LHCN-M2 (cell line): ENCODE data around the gene ALDH3B2. TPM values are rescaled to one million over a fixed set of nuclear protein-coding genes. Genes with fewer than 3 reads are reported as not detected.
"Not testable (repeated sequence)": the region's sequence is repeated elsewhere in the genome, so short reads cannot be mapped to it uniquely, and the experiment has no call there.

Experiments used
- DNase-seq: peaks from one replicate; pipeline ENCODE4 v3.0.0-alpha.2; 2012; ENCODE audit warnings: low read depth
- total RNA-seq: library from RNA; depleted of rRNA; stranded (reverse); fragments of >200 nt; gene quantifications from 2 replicates; pipeline ENCODE4 v1.2.3, GENCODE V29; 2014

The ALDH3B2 gene
- total RNA-seq, 1 experiment from 2014 or later = not detected

DNA sequence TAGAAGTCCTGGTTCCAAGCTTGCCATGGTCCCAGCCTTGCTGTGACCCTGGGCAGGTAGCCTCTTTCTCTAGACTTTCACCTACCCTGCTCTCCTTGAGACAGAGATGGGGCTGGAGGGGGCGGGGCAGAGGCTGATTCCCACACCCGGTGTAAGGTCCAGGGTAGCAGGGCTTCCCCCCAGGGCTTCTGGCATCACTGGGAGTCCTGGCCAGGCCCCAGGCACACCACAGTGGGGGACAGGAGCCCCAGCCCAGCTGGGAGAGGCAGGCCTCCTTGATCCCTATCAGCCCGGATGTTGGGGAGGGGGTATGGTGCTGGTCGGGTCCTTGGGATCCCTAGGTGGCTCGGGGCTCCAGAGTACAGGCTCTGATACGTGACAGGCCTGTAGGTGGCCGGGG is 43.0 kb downstream of the ALDH3B2 start:
- DNase-seq = no peak

DNA sequence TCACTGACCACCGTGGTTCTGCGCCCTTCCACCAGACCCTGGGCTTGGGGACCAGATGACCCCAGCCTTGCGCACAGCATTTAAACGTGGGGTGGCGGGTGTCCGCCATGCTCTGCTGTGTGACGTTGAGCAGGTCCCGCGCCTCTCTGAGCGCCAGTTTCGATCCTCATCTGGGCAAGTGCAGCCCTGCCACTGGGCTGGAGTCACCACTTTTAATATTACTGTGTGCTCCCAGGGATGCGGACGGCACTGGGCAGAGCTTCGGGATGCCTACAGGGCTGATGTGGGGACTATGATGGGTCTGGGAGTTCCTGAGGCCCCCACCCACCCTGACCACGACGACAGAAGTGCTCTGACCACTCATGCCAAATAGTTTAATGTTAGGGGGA is 43.5 kb downstream of the ALDH3B2 start:
- no peak for DNase-seq

DNA sequence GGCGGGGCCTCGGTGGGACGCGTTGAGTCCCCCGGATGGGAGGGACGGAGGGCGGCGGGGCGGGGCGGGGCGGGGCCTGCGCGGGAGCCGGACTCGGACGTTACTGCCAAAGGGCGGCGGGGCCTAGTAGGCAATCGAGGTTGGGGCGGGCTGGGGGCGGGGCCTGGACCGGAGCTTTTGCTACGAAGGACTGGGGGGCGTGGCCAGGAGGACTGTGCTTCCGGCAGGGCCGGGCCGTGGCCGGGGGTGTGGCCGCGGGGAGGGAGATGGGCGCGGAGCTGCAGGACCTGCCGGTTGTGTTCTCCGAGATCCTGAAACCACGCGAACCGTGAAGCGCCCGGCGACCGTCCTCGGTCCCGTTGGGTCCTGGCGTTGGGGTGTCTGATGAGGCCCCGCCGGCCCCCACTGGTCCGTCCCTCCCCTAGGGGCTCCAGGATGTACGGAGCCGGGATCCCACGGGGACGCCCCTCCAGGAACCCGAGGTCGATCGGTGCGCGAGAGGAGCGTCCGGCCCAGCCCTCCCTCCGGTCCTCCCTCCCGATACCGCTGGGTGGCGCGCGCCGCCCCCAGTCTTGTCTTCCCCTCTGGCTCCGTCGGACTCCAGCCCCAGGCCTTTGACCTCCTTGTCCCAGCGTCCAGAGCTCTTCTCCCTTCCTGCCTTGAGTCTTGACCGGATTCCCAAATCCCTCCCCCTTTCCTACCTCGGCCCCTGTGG is 44.0 kb downstream of the ALDH3B2 start:
- peak; percentile 91 for DNase-seq

DNA sequence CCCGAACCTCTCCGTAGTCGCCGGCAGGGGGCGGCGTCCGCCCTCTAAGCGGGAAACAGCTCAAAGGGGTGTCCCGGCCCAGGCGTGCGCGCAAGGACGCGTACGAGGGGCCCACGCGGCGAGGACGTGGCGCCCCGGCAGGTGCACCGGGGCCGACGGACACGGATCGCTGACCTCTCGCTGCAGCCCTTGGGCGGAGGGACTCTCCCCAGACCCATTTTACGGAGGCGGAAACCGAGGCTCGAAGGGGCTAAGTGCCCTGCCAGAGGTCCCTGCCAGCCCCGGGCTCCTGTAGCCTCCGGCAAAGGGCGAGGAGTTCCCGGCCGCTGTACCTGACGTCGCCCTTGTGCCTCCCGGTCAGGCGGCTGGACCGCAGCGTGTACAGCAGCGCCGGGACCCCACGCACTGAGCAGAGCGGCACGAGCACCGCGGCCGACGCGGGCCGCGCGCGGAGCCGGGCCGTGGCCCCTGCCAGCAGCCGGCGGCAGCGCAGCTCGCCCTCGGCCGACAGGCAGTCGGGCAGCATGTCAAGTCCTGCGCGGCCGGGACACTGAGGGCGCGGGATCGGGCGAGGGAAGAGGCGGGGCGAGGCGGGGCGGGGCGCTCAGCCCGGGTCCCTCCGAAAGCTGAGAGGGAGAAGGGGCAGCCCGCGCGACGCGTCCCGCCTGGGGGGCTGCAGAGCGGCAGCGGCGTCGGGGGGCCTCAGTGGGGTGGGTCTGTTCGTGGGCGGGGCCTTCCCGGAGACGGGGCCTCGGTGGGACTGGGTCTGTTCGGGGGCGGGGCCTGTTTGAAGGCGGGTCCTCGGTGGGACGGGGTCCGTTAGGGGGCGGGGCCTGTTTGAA is 44.8 kb downstream of the ALDH3B2 start, which contains the start of gene NUDT8:
Gene NUDT8, minus strand, starts transcription at position 552 of the 842 bp plus-strand sequence. Its CDS starts 26 bp downstream, at position 526.
- DNase-seq = peak; percentile 66

DNA sequence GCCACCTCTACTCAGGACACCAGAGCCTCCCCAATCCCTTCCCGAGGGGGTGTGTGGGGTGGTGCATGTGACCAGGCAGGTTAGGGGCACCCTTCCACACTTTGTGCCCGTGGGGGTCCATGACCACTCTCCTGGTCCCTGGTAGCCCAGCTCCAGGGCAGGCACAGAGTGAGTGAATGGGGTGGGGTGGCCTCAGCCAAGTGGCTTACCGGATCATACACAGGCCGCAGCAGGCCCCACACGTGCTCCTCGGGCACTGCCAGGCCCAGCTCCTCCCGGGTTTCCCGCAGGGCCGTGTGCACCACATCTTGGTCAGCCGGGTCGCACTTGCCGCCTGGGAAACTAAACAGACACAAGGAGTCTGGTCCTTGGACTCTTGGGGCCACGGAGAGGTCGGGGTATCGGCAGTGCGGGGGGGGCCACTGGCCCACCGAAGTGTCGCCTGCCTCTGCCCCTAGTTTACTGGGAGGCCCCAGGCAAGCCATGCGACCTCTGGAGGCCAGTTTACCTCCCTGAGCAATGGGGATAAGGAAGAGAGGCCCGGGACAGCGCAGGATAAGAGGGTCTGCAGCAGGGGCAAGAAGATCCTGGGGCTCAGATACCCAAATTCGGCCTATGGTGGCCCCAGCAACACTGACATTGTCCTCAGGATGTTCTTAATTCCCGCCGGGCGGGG is 45.6 kb downstream of the ALDH3B2 start:
- no peak for DNase-seq

DNA sequence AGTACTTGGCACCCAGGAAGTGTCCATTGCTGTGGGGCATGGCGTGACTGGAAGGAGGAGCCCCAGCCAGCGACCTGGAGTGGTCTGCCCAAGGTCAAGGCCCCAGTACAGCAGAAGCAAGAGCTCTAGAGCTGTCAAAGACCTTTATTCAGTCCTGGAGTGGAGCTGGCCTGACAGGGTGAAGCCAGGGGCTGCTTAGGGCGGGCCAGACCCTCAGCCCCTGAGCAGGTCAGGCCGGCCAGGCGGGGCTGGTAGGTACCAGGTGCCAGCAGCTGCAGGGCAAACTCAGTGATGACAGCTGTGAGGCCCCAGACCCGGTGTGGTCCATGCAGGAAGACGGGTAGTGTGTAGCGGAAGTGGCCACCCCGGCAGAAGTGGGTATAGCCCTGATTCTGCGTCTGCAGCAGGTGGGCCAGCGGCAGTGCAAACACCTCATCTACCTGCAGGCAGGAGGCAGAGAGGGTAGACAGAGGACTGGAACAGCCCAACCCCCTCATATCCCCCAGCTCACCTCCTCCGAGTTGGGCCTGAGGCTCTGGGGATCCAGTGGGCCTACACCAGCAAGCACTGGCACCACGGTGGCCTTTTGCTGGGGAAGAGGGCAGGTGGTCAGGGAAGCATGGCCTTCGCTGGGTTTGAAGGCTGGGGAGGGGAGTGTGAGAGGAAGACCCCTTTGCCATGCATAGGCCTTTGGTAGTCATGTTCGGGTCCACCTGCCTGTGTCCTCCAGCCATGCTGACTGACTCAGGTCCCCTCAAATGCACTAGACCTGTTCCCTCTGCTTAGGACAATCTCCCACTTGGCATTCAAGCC is 46.4 kb downstream of the ALDH3B2 start:
- DNase-seq = no peak

DNA sequence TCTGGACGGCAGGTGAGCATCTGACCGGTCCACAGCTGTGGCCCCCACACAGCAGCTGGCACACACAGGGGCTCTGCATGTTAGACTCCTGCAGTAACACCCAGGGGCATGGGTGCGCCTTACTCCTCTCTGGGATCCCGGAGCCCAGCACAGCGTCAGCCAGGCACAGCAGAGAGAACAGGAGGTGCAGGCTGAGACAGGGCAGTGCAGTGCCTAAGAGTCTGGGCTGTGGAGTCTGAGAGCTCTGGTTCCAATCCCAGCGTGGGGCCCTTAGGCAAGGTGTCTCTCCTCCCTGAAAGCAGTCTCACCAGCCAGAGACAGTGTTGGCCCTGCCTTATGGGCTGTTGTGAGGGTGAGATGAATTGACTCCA is 47.0 kb downstream of the ALDH3B2 start:
- DNase-seq = no peak

DNA sequence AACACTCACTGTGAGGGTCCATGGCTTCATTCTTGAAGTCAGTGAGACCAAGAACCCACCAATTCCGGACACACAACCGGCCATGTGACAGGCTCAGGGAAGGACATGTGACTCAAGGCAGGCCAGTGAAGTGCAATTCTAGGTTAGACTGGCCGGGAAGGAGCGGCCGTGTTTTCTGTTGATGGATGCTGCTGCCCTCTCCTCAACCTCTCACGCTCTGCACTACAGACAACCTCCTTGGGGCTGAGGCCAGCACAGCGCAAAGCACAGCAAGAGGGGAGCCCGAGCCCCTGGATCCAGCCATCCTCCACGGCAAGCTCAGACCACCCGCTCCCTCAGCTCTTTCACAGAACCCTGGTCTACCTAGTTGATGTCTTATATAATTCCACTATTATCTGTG is 47.5 kb downstream of the ALDH3B2 start:
- no peak for DNase-seq

DNA sequence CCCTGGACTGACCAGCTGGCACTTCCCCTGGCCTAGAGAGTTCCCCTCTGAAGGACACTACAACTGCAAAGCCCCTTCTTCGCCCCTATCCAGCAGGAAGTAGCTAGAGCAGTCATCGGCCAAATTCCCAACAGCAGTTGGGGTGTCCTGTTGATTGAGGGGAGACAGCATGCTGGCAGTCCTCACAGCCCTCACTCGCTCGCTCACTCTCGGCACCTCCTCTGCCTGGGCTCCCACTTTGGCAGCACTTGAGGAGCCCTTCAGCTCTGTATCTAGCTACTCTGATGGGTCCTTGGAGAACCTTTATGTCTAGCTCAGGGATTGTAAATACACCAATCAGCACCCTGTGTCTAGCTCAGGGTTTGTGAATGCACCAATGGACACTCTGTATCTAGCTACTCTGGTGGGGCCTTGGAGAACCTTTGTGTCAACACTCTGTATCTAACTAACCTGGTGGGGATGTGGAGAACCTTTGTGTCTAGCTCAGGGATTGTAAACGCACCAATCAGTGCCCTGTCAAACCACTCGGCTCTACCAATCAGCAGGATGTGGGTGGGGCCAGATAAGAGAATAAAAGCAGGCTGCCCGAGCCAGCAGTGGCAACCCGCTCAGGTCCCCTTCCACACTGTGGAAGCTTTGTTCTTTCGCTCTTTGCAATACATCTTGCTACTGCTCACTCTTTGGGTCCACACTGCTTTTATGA is 48.1 kb downstream of the ALDH3B2 start:
- DNase-seq = not testable (repeated sequence)

DNA sequence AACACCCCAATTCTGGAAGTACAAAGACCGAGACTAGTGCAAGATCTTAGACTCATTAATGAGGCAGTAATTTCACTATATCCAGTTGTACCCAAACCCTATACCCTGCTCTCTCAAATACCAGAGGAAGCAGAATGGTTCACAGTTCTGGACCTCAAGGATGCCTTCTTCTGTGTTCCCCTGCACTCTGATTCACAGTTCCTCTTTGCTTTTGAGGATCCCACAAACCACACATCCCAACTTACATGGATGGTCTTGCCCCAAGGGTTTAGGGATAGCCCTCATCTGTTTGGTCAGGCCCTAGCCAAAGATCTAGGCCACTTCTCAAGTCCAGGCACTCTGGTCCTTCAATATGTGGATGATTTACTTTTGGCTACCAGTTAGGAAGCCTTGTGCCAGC is 50.6 kb downstream of the ALDH3B2 start:
- DNase-seq = not testable (repeated sequence)

DNA sequence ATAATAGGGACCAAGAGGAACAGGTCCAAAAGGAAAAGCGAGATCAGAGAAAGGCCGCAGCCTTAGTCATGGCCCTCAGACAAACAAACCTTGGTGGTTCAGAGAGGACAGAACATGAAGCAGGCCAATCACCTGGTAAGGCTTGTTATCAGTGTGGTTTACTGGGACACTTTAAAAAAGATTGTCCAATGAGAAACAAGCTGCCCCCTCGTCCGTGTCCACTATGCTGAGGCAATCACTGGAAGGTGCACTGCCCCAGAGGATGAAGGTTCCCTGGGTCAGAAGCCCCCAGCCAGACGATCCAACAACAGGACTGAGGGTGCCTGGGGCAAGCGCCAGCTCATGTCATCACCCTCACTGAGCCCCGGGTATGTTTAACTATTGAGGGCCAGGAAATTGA is 51.5 kb downstream of the ALDH3B2 start:
- not testable (repeated sequence) for DNase-seq

DNA sequence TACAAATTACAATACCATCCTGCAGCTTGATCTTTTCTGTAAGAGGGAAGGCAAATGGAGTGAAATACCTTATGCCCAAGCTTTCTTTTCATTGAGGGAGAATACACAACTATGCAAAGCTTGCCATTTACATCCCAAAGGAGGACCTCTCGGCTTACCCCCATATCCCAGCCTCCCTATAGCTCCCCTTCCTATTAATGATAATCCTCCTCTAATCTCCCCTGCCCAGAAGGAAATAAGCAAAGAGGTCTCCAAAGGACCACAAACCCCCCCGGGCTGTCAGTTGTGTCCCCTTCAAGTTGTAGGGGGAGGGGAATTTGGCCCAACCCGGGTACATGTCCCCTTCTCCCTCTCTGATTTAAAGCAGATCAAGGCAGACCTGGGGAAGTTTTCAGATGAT is 52.5 kb downstream of the ALDH3B2 start:
- DNase-seq = not testable (repeated sequence)

DNA sequence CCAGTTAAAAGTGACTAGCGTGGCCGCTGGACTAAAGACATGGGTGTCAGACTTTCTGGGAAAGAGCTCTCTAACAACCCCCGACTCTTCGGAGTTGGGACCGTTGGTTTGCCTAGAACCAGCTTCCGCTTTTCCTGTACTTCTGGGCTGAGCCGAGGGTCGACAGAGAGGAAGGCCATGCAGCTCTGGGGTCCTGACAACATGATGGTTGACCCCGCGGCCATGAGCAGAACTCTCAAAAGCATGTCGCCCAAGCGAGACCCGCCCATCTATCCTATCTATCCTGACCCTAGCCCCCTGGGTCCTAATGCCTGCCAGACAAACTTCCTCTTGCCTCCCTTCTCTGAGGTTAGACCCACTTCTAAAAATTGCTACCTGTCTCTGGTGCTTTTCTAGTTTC is 53.8 kb downstream of the ALDH3B2 start:
- DNase-seq = not testable (repeated sequence)

DNA sequence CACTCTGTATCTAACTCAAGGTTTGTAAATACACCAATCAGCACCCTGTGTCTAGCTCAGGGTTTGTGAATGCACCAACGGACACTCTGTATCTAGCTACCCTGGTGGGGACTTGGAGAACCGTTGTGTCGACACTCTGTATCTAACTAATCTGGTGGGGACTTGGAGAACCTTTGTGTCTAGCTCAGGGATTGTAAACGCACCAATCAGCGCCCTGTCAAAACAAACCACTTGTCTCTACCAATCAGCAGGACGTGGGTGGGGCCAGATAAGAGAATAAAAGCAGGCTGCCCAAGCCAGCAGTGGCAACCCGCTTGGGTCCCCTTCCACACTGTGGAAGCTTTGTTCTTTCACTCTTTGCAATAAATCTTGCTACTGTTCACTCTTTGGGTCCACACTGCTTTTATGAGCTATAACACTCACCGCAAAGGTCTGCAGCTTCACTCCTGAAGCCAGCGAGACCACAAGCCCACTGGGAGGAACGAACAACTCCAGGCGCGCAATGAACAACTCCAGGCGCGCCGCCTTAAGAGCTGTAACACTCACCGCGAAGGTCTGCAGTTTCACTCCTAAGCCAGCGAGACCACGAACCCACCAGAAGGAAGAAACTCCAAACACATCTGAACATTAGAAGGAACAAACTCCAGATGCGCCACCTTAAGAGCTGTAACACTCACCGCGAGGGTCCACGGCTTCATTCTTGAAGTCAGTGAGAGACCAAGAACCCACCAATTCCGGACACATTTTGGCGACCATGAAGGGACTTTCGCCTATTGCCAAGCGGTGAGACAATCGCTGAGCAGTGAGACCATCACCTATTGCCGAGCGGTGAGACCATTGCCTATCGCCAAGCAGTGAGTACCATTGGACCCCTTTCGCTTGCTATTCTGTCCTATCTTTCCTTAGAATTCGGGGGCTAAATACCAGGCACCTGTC is 54.5 kb downstream of the ALDH3B2 start:
- DNase-seq = not testable (repeated sequence)

DNA sequence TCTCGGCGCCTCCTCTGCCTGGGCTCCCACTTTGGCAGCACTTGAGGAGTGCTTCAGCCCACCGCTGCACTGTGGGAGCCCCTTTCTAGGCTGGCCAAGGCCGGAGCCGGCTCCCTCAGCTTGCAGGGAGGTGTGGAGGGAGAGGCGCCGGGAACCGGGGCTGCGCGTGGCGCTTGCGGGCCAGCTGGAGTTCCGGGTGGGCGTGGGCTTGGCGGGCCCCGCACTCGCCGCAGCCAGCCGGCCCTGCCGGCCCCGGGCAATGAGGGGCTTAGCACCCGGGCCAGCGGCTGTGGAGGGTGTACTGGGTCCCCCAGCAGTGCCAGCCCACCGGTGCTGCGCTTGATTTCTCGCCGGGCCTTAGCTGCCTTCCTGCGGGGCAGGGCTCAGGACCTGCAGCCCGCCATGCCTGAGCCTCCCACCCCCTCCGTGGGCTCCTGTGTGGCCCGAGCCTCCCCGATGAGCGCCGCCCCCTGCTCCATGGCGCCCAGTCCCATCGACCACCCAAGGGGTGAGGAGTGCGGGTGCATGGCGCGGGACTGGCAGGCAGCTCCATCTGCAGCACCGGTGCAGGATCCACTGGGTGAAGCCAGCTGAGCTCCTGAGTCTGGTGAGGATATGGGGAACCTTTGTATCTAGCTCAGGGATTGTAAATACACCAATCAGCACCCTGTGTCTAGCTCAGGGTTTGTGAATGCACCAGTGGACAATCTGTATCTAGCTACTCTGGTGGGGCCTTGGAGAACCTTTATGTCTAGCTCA is 55.3 kb downstream of the ALDH3B2 start:
- DNase-seq = not testable (repeated sequence)

DNA sequence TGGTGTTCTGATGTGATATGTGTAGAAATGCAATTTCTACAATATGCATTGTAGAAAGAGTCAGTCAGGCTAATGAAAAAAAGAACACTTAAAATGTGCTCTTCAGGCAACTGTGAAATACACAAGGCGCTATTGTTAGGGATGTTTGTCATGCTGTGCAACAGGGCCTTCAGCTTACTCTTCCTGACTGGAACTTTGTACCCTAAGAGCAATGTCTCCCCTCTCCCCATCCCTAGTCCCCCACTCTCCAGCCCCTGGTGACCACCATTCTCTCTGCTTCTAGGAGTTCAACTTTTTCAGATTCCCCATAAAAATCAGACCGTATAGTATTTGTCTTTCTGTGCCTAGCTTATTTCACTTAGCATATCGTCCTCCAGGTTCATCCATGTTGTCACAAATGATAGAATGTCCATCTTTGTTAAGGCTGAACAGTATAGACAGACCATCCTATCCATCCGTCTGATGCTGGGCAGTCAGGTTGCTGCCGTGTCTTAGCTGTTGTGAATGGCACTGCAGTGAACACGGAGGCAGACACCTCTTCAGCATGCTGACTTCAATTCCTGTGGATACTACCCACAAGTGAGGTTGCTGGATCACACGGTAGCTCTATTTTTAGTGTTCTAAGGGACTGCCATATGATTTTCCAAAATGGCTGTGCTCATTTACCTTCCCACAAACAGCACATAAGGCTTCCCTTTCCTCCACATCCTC is 57.0 kb downstream of the ALDH3B2 start:
- no peak for DNase-seq

DNA sequence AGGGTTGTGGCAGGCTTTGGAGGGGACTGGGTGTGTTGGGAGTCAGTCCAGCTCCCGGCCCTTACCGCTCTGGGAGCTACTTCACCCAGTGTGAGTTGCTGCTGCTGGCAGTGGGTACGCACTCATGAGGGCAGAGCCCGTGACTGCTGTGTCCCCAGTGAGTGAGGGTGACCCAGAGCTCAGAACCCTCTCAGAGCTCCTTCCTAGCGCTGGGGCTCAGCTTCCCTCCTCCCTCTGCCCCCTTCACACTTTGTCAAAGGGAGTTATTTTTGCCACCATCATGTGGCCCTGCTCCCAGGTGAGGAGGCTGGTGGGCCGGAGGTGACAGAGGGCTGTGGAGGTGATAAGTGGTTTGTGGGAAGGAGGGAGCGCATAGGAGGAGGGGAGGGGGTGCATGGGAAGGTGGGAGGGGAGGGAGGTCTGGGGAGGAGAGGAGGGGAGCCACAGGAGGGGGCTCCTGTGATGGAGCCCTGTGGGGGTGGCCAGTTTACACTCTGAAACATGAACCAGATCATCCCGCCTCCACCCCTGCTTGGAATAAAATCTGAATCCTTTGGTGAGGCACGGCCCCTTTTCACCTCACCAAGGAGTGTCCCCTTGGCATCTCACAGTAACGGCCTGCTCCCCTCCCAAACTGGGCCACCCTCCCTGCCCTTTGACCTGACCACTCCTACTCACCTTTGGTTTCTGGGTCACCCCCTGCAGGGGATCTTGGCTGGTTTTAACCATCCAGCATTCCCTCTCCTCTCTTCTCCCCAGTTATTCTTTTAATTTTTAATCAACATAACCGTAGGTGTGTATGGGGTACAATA is 57.8 kb downstream of the ALDH3B2 start:
- DNase-seq = no peak
